Activated T-cell treated with anti-CD3 and anti-CD28 coated beads, Interleukin-2, amount 50 U/mL, for 72 hours (primary cell): Measurements from ENCODE around the gene HELT. TPM values are rescaled to one million over a fixed set of nuclear protein-coding genes. Genes with fewer than 3 reads are reported as not detected.
"Not testable (repeated sequence)": the region's sequence is repeated elsewhere in the genome, so short reads cannot be mapped to it uniquely, and the experiment has no call there.

Experiments
- ATAC-seq, 2 donors: fragments of 150-1000 bp; cut with Tn5 transposase; replicated peaks in 1 of 2; 2 replicates each; pipeline ENCODE4 v1.10.0; 2021; ENCODE audit warnings: moderate library complexity in 2 of 2, mild to moderate bottlenecking in 1 of 2
- DNase-seq, 2 donors: peaks; one replicate each; pipeline ENCODE4 v3.0.0; 2021 to 2022; ENCODE audit warnings: mixed read lengths in 1 of 2
- H3K27ac Mint-ChIP-seq: one replicate; pipeline ENCODE4 v1.8.0; 2022; ENCODE audit warnings: mild to moderate bottlenecking, moderate library complexity, mixed read lengths
- H3K27me3 Mint-ChIP-seq: one replicate; pipeline ENCODE4 v1.8.0; 2022; ENCODE audit warnings: low read depth, mixed read lengths
- H3K36me3 Mint-ChIP-seq, 2 donors: one replicate each; pipeline ENCODE4 v1.8.0; 2022; ENCODE audit warnings: mixed read lengths in 2 of 2, mild to moderate bottlenecking in 1 of 2; ENCODE audit not compliant: insufficient read depth in 2 of 2
- H3K4me1 Mint-ChIP-seq: one replicate; pipeline ENCODE4 v1.8.0; 2022; ENCODE audit warnings: low read depth, mixed read lengths
- H3K4me3 Mint-ChIP-seq, 2 donors: one replicate each; pipeline ENCODE4 v1.8.0; 2022; ENCODE audit warnings: mild to moderate bottlenecking in 2 of 2, mixed read lengths in 2 of 2, moderate library complexity in 2 of 2
- H3K9me3 Mint-ChIP-seq, 2 donors: one replicate each; pipeline ENCODE4 v1.8.0; 2022; ENCODE audit warnings: mixed read lengths in 2 of 2
- total RNA-seq, 2 donors: library from RNA; stranded (reverse); gene quantifications; one replicate each; pipeline ENCODE4 v1.2.3, GENCODE V29; 2022

Gene HELT
- total RNA-seq, 2 donors from 2014 or later, result not detected

DNA sequence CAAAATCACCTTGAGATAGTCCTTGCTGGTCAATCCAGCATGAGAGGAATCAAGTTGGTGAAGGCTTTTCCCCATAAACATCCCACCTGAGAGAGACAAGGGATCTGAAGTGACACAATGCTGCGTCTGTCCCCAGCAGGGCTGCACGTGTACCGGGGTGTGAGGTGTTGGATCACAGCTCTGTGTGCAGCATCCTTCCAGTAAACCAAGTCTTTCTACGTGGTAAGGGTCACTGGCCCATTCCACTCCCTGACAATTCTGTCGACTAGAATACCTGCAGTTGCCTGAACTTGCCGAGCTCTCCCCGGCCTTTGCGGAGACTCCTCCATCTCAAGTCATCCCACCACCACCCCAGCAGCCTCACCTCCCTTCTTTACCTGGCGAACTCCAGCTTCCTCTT, 14.8 kb downstream of the HELT start:
- H3K9me3 Mint-ChIP-seq, result no peaks in the 10 kb centered on the region
- no peak for ATAC-seq
- no peak overlapping the region for H3K4me3 Mint-ChIP-seq
- H3K27me3 Mint-ChIP-seq, result peaks cover 65% of the 10 kb centered on the region
- no peak for DNase-seq
- H3K4me1 Mint-ChIP-seq, result peaks cover 6% of the 10 kb centered on the region
- H3K36me3 Mint-ChIP-seq, result no peaks in the 10 kb centered on the region
- H3K27ac Mint-ChIP-seq, result no peak overlapping the region

DNA sequence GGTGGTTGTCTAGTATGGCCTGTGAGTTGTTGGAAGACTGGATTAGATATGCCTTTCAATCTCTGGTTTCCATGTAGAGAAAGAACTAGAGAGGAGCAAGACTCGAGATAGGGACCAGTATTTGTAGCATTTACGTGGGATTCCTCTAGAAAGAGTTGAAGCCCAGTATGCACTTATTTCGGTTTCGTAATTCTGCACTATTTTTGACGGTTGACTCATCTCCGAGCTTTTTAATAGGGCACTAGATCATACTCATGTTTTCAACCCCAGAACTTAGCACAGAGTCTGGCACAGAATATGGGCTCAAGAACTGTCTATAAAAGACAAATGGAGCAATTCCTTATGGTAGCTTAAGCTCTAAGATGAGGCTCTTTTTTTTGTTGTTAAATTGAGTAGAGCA, 15.7 kb downstream of the HELT start:
- no peak for DNase-seq

DNA sequence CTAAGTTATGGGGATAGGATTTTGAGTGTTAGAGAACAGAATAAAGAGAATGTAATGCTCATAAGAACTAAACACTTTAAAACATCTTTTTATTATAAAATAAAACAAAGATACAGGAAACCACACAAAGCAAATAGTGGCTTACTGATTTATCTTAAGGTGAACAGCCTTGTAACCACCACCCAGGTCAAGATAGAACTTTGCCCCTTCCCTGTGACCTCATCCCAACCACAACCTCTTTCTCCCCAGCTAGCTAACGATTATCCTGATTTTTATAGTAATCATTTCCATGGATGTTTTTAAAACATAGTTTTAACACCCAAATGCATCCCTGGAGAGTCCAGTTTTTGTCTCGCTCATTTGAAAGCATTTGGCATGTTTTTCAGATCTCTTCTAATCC, 17.0 kb downstream of the HELT start:
- Mint-ChIP-seq H3K27ac (no peak overlapping the region), H3K27me3 (peaks cover 53% of the 10 kb centered on the region), H3K4me3 (no peak overlapping the region), H3K4me1 (peaks cover 15% of the 10 kb centered on the region), H3K36me3 (no peaks in the 10 kb centered on the region), H3K9me3 (no peaks in the 10 kb centered on the region)
- no peak for ATAC-seq
- DNase-seq, result no peak

More for the DNA sequence above, 15.7 kb downstream of the HELT start:
- peaks cover 56% of the 10 kb centered on the region for H3K27me3 Mint-ChIP-seq
- H3K4me3 Mint-ChIP-seq, result no peak overlapping the region
- ATAC-seq, result no peak
- peaks cover 6% of the 10 kb centered on the region for H3K4me1 Mint-ChIP-seq
- no peaks in the 10 kb centered on the region for H3K9me3 Mint-ChIP-seq
- no peak overlapping the region for H3K27ac Mint-ChIP-seq
- H3K36me3 Mint-ChIP-seq, result no peaks in the 10 kb centered on the region

DNA sequence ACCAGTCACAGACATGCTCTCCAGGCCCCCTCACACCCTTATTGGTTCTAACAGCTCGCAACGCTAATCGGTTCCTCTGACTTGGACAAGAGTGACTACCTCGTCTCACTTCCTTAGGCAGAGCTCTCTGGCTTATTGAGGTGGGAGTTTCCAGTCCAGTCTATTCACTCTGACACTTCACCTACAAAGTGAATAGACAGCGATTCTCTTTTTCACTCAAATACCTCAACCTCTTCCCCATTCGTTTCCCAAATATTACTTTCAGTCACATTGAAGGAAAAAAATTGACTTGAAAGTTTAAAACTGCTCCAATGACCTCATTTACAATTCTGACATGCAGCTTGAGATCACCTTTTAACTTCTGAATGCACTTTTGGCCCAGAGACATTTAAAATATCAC, 17.7 kb downstream of the HELT start:
- H3K9me3 Mint-ChIP-seq, result no peaks in the 10 kb centered on the region
- no peaks in the 10 kb centered on the region for H3K36me3 Mint-ChIP-seq
- peaks cover 15% of the 10 kb centered on the region for H3K4me1 Mint-ChIP-seq
- no peak overlapping the region for H3K27ac Mint-ChIP-seq
- no peak overlapping the region for H3K4me3 Mint-ChIP-seq
- no peak for ATAC-seq
- no peak for DNase-seq
- H3K27me3 Mint-ChIP-seq, result peaks cover 49% of the 10 kb centered on the region

DNA sequence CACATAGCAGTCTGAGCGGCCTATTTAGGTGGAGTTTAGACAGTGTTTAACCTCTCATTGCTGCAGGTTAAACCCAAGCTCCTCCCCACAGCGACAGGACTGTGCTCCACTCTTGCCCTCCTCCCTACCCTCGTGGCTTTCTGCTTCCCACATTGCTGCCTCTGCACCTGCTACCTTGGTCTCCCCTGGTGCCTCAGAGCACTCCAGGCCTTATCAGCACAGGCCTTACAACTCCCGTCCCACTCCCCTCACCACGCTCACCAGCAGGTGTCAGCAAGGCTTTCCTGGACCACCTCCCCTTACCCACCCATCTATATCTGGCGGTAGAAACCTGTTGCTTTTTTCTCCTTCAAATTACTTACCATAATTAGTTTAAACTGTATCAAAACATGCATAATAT, 18.6 kb downstream of the HELT start:
- no peak overlapping the region for H3K4me3 Mint-ChIP-seq
- peaks cover 15% of the 10 kb centered on the region for H3K4me1 Mint-ChIP-seq
- H3K27me3 Mint-ChIP-seq, result peaks cover 49% of the 10 kb centered on the region
- no peaks in the 10 kb centered on the region for H3K36me3 Mint-ChIP-seq
- H3K9me3 Mint-ChIP-seq, result no peaks in the 10 kb centered on the region
- no peak for DNase-seq
- no peak for ATAC-seq
- no peak overlapping the region for H3K27ac Mint-ChIP-seq

DNA sequence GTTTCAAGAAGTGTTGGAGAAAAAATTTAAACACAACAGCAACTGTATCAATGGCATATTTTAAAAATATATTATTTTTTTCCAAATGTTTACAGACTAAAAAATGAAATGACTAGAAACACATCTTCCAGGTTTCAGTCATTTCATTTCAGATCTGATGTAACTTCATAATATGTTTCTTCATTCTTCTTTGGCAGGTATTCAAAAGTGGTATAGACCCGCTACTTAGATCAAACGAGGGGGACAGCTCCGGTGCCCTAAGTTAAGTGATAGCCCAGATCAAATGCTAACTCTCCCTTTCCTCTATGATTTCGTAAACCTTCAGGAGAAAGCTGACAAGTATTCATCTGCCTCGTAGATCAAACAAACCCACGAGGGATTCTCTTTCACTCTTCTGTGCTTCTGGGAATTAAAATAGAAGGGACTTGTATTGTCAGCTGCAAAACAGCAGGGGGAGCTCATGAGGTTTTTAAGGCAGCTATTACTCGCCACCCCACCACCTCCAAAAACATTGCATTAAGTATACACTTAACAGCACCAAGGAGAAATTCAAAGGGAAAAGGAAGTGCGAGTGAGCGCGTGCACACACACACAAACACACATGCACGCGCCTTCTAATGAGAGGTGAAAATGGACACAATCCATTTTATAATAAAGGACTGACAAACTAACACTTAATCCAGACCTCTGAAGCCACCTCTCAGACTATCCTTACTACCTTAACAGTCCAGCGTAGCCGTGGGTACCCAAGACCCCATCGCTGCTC, 21.4 kb downstream of the HELT start:
- Mint-ChIP-seq H3K36me3 (no peaks in the 10 kb centered on the region), H3K4me3 (peak overlapping the region; percentile 80 to 90), H3K9me3 (no peaks in the 10 kb centered on the region), H3K27me3 (peaks cover 39% of the 10 kb centered on the region), H3K27ac (peak overlapping the region; percentile 87), H3K4me1 (peaks cover 15% of the 10 kb centered on the region)
- DNase-seq (peak; percentile 49 to 63), ATAC-seq (peak; percentile 83 to 86)

DNA sequence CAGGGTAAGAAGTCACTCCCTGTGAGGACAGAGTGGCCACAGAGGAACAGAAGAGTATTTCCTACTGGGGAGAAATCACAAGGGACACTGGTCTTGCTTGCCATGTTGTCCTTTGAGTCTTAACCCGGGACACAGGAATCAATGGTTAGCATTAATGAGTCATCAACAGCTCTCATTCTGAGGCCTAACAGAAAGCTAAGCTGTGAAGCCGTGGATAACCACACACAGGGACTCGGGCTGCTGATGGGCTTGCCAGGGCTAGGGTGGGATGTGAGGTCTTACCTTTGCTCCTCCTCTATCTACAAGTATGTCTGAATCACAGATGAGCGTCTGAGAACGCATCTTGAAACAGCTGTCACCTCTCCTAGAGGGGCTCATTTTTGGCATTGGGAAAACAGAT, 22.2 kb downstream of the HELT start:
- DNase-seq (no peak), ATAC-seq (no peak)
- H3K27me3 Mint-ChIP-seq, result peaks cover 44% of the 10 kb centered on the region
- no peaks in the 10 kb centered on the region for H3K9me3 Mint-ChIP-seq
- H3K27ac Mint-ChIP-seq, result no peak overlapping the region
- peaks cover 15% of the 10 kb centered on the region for H3K4me1 Mint-ChIP-seq
- no peak overlapping the region for H3K4me3 Mint-ChIP-seq
- H3K36me3 Mint-ChIP-seq, result no peaks in the 10 kb centered on the region

DNA sequence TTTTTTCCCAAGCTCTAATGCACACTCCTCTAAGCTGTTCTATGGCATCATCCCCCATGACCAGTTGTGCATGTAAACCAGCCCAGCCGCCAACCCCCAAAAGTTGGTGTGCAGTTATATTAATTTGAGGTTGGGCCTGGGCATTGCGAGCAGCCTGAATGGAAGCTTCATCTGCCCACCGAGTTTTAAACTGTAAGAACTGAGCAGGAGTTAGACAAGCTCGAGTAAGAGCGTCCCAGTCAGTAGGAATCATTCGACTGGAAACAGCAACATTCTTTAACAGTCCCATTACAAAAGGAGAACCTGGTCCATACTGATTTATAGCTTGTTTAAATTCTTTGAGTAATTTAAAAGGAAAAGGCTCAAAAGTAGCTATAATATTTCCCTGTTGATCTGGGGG, 32.0 kb downstream of the HELT start:
- not testable (repeated sequence) for DNase-seq, H3K4me3 Mint-ChIP-seq, H3K4me1 Mint-ChIP-seq, H3K27ac Mint-ChIP-seq, ATAC-seq, H3K9me3 Mint-ChIP-seq, H3K36me3 Mint-ChIP-seq
- peaks cover 49% of the 10 kb centered on the region for H3K27me3 Mint-ChIP-seq

DNA sequence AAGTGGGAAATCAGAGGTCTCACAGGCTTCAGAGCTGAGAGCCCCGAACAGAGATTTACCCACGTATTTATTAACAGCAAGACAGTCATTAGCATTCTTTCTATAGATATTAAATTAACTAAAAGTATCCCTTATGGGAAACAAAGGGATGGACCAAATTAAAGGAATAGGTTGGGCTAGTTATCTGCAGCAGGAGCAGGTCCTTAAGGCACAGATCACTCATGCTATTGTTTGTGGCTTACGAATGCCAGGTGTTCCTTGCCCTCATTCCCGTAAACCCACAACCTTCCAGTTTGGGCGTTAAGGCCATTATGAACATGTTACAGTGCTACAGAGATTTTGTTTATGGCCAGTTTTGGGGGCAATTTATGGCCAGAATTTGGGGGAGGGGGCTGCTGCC, 33.0 kb downstream of the HELT start:
- not testable (repeated sequence) for H3K4me3 Mint-ChIP-seq, H3K9me3 Mint-ChIP-seq, H3K27ac Mint-ChIP-seq, H3K36me3 Mint-ChIP-seq, DNase-seq, H3K4me1 Mint-ChIP-seq, ATAC-seq
- H3K27me3 Mint-ChIP-seq, result peaks cover 50% of the 10 kb centered on the region

DNA sequence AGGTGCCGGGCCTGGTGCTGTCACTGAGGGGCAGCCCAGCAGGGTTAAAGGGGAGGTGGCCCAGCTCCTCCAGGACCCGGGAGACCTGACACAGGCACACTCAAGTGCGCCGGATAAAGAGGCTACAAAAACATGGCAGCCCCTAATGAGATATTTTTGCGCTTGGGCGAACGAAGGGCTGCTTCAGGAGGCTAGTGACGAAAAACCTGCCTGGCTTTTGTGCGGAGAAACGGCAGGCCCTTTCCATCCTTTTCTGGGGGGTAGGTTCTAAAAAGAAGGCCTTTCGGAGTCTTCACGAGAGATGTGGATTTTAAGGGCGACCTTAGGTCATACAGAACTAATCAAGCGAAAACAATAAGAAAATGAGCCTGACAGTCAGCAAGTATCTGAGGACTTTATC, 35.5 kb downstream of the HELT start:
- no peaks in the 10 kb centered on the region for H3K4me1 Mint-ChIP-seq
- no peak overlapping the region for H3K27ac Mint-ChIP-seq
- no peaks in the 10 kb centered on the region for H3K36me3 Mint-ChIP-seq
- peaks cover 56% of the 10 kb centered on the region for H3K27me3 Mint-ChIP-seq
- H3K9me3 Mint-ChIP-seq, result no peaks in the 10 kb centered on the region
- H3K4me3 Mint-ChIP-seq, result no peak overlapping the region
- DNase-seq (no peak), ATAC-seq (no peak)

DNA sequence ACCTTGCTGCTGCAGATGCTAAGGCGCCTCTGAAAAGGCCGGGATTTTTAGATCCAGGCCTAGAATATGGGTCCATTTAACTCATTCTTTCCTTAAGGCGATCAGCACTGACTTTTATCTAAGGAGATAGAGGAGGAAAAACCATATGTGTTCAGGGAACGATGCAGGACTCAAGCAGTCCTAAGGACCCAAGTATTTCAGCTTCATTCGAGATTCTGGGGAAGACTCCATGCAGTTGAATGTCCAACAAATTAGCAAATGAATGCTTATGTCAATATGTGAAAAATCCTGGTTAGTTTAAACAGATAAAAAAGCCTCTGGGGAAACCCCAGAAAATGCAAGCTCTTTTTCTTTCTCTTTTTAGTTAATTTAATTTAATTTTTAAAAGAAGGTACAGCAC, 36.0 kb downstream of the HELT start:
- Mint-ChIP-seq H3K36me3 (no peaks in the 10 kb centered on the region), H3K27ac (no peak overlapping the region), H3K4me1 (no peaks in the 10 kb centered on the region), H3K27me3 (peaks cover 53% of the 10 kb centered on the region), H3K9me3 (no peaks in the 10 kb centered on the region), H3K4me3 (no peak overlapping the region)
- no peak for DNase-seq
- ATAC-seq, result no peak

DNA sequence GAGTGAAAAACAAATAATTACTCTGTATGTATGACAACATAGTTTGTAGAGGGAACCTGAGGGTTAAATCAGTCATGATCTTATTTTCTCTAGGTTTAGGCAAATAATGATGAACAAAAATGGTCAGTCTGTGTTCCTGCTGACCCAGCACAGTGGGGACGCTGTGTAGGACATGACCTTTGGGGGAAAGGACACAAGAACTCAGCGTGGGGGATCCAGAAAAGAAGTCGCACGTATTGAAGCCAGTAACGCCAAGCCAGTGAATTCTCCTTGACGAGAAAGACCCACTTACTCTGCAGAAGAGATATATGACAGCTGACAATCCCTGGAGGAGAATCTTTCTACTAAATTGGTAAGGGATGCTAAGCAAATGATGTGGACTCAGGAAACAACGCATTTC, 36.6 kb downstream of the HELT start:
- DNase-seq (no peak), ATAC-seq (no peak)
- H3K27ac Mint-ChIP-seq, result no peak overlapping the region
- H3K4me3 Mint-ChIP-seq, result no peak overlapping the region
- peaks cover 49% of the 10 kb centered on the region for H3K27me3 Mint-ChIP-seq
- no peaks in the 10 kb centered on the region for H3K4me1 Mint-ChIP-seq
- no peaks in the 10 kb centered on the region for H3K9me3 Mint-ChIP-seq
- H3K36me3 Mint-ChIP-seq, result no peaks in the 10 kb centered on the region

DNA sequence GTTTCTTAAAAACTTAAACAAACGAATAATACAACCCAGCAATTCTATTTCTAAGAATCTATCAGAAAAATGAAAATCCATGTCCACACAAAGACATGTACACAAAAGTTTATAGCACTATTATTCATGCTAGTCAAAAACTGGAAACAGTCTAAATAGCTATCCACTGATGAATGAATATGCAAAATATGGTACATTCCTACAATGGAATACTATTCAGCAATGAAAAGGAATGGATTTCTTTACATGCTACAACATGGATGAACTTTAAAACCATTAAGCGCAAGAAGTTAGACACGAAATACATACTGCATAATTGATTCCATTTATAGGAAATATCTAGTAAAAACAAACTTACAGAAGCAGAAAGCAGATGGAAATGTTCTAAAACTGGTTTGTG, 43.3 kb downstream of the HELT start:
- Mint-ChIP-seq H3K4me1 (no peaks in the 10 kb centered on the region), H3K27ac (no peak overlapping the region), H3K27me3 (peaks cover 31% of the 10 kb centered on the region), H3K36me3 (no peaks in the 10 kb centered on the region), H3K4me3 (no peak overlapping the region), H3K9me3 (no peaks in the 10 kb centered on the region)
- no peak for DNase-seq
- no peak for ATAC-seq

DNA sequence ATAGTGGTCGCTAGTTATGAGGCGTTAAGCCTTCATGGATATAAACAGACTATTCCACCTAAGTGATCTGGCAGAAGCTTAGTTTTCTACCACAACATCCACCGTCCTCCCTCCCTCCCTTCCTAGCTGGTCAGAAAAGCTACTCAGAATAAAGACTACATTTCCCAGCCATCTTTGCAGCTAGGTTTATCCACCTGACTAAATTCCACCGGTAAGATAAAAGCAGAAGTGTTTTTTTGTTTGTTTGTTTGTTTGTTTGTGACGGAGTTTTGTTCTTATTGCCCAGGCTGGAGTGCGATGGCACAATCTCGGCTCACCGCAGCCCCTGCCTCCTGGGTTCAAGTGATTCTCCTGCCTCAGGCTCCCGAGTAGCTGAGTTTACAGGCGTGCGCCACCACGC, 44.3 kb downstream of the HELT start:
- Mint-ChIP-seq H3K4me1 (no peaks in the 10 kb centered on the region), H3K27me3 (peaks cover 28% of the 10 kb centered on the region), H3K36me3 (no peaks in the 10 kb centered on the region), H3K4me3 (no peak overlapping the region), H3K27ac (no peak overlapping the region), H3K9me3 (no peaks in the 10 kb centered on the region)
- ATAC-seq, result no peak
- no peak for DNase-seq
